ENCODE data around the gene UCK1. TPM values are rescaled to one million over a fixed set of nuclear protein-coding genes. Genes with fewer than 3 reads are reported as not detected.
"Not testable (repeated sequence)": the region's sequence is repeated elsewhere in the genome, so short reads cannot be mapped to it uniquely, and the experiment has no call there.

UCK1 gene
- total and polyA plus RNA-seq, 5 donors, result 26.1 to 32.0 (median 28.3) TPM

DNA sequence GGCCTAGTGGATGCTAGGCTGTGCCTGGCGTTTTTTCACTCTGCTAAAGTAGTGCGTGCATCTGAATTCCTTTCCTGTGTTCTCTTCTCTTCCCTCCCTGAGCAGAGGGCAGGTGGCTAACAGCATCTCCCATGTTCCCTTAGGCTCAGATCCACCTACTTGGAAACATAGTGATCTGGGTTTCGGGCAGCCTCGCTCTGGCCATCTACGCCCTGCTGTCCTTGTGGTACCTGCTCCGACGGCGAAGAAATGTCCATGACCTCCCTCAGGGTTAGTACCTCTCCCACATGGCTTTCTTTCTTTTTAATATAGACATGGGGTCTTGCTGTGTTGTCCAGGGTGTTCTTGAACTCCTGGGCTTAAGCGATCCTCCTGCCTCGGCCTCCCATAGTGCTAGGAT lies 9.9 kb downstream of the UCK1 start:
- ATAC-seq, result no peak
- no peaks in the 10 kb centered on the region for H3K27me3 ChIP-seq (ENCODE audit: control insufficient read depth, insufficient read depth)
- intact Hi-C loops (cut with DNase I), result no loop called here
- H3K4me3 ChIP-seq (ENCODE audit: low read length), result no peak overlapping the region
- 94% methylated on average over 10 of the region's 10 CpGs for WGBS
- no peaks in the 10 kb centered on the region for H3K9me3 ChIP-seq (ENCODE audit: control insufficient read depth, low read length)
- peak in 1 of 3 donors; percentile 12 for DNase-seq
- no peak overlapping the region for H3K27ac ChIP-seq (ENCODE audit: low read length)
- H3K4me1 ChIP-seq (ENCODE audit: control insufficient read depth, insufficient read depth, low read length), result peaks cover 1% of the 10 kb centered on the region

- H3K9me3 ChIP-seq (ENCODE audit: control insufficient read depth, low read length), result no peaks in the 10 kb centered on the region
- 83% methylated on average over 16 of the region's 16 CpGs for WGBS
- H3K4me3 ChIP-seq (ENCODE audit: low read length), result no peak overlapping the region
- peaks cover 1% of the 10 kb centered on the region for H3K4me1 ChIP-seq (ENCODE audit: control insufficient read depth, insufficient read depth, low read length)
- no peak overlapping the region for H3K27ac ChIP-seq (ENCODE audit: low read length)
- H3K27me3 ChIP-seq (ENCODE audit: control insufficient read depth, insufficient read depth), result no peaks in the 10 kb centered on the region
- ATAC-seq (no peak), DNase-seq (peak in 1 of 3 donors; percentile 24)
- intact Hi-C loops (cut with DNase I), result no loop called here
Observed at GRCh38 chr9:131520503-131520902, 10.6 kb downstream of the UCK1 start.

DNA sequence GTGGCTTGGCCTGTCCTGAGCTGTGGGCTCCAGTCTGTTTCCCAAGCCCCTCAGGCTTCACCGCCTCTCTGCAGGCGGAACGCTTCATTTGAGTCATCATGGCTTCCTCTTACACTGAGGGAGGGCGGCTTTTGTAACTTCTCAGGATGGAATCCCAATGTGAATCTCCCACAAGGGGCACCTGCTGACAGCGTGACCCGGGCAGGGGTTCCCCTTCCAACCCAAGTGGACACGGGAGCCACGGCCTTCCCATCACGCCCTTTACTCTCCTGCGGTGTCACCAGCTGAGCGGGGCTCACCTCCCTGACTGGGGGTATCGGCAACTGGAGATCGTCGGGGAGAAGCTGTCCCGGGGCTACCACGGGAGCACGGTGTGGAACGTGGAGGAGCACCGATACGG lies 12.5 kb downstream of the UCK1 start:
- Histone ChIP-seq H3K4me1 (ENCODE audit: control insufficient read depth, insufficient read depth, low read length) (peaks cover 1% of the 10 kb centered on the region), H3K27me3 (ENCODE audit: control insufficient read depth, insufficient read depth) (no peaks in the 10 kb centered on the region), H3K4me3 (ENCODE audit: low read length) (no peak overlapping the region), H3K27ac (ENCODE audit: low read length) (no peak overlapping the region), H3K9me3 (ENCODE audit: control insufficient read depth, low read length) (no peaks in the 10 kb centered on the region)
- no peak for ATAC-seq
- WGBS, result 95% methylated on average over 20 of the region's 20 CpGs
- intact Hi-C loops (cut with DNase I), result loop anchor here in 1 of 4 donors (10.0 kb wide), 1 partner anchor 226 kb away; the partner anchor contains the start of gene RAPGEF1
- peak in 1 of 3 donors; percentile 55 for DNase-seq

DNA sequence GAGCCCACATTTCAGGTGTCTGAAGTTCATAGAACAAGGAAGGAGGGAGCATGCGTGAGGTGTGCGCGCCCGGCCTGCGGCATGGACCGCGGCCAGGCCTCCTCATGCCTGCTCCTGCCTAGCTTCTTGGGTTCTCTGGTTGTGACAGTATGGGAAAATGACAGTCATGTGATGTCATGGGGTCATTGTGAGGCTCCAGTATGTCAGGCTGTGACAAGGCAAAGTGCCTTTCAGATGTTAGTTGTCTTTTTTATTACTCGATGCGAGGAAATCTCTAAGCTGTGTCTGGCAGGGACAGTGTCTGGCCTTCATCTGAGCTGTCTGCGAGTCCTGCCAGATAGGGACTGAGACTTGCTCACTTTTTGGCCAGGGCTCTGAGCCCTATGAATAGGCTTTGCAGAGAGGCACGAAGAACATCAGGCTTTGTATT lies 13.3 kb downstream of the UCK1 start:
- Histone ChIP-seq H3K27me3 (ENCODE audit: control insufficient read depth, insufficient read depth) (no peaks in the 10 kb centered on the region), H3K9me3 (ENCODE audit: control insufficient read depth, low read length) (no peaks in the 10 kb centered on the region), H3K4me1 (ENCODE audit: control insufficient read depth, insufficient read depth, low read length) (peaks cover 1% of the 10 kb centered on the region), H3K27ac (ENCODE audit: low read length) (peak overlapping the region; percentile 32), H3K4me3 (ENCODE audit: low read length) (no peak overlapping the region)
- 57% methylated on average over 11 of the region's 11 CpGs for whole genome bisulfite sequencing
- intact Hi-C loops (cut with DNase I), result loop anchor here in 1 of 4 donors (10.0 kb wide), 1 partner anchor 227 kb away; the partner anchor contains the start of gene RAPGEF1
- peak; percentile 55 to 77 (median 65) for DNase-seq
- peak; percentile 81 to 86 for ATAC-seq

- no peak for ATAC-seq
- no peaks in the 10 kb centered on the region for H3K27me3 ChIP-seq (ENCODE audit: control insufficient read depth, insufficient read depth)
- H3K4me1 ChIP-seq (ENCODE audit: control insufficient read depth, insufficient read depth, low read length), result peaks cover 1% of the 10 kb centered on the region
- 90% methylated on average over 9 of the region's 9 CpGs for WGBS
- H3K27ac ChIP-seq (ENCODE audit: low read length), result no peak overlapping the region
- H3K4me3 ChIP-seq (ENCODE audit: low read length), result no peak overlapping the region
- intact Hi-C loops (cut with DNase I), result loop anchor here in 1 of 4 donors (10.0 kb wide), 1 partner anchor 228 kb away; the partner anchor contains the start of gene RAPGEF1
- peak in 1 of 3 donors; percentile 20 for DNase-seq
- H3K9me3 ChIP-seq (ENCODE audit: control insufficient read depth, low read length), result no peaks in the 10 kb centered on the region
Observed at GRCh38 chr9:131516930-131517329, 14.1 kb downstream of the UCK1 start.

- intact Hi-C loops (cut with DNase I), result loop anchor here in 1 of 4 donors (10.0 kb wide), 1 partner anchor 229 kb away; the partner anchor contains the start of gene RAPGEF1
- ATAC-seq (no peak), DNase-seq (peak in 1 of 3 donors; percentile 2)
- Histone ChIP-seq H3K9me3 (ENCODE audit: control insufficient read depth, low read length) (no peaks in the 10 kb centered on the region), H3K4me3 (ENCODE audit: low read length) (no peak overlapping the region), H3K27ac (ENCODE audit: low read length) (no peak overlapping the region), H3K27me3 (ENCODE audit: control insufficient read depth, insufficient read depth) (no peaks in the 10 kb centered on the region), H3K4me1 (ENCODE audit: control insufficient read depth, insufficient read depth, low read length) (peaks cover 1% of the 10 kb centered on the region)
- 76% methylated on average over 14 of the region's 15 CpGs for WGBS
Observed at GRCh38 chr9:131516100-131516499, 15.0 kb downstream of the UCK1 start.

- H3K4me1 ChIP-seq (ENCODE audit: control insufficient read depth, insufficient read depth, low read length); H3K9me3 ChIP-seq (ENCODE audit: control insufficient read depth, low read length); ATAC-seq; H3K4me3 ChIP-seq (ENCODE audit: low read length); H3K27ac ChIP-seq (ENCODE audit: low read length); H3K27me3 ChIP-seq (ENCODE audit: control insufficient read depth, insufficient read depth): not testable (repeated sequence)
- intact Hi-C loops (cut with DNase I), result loop anchor here in 1 of 4 donors (10.0 kb wide), 1 partner anchor 229 kb away; the partner anchor contains the start of gene RAPGEF1
- DNase-seq, result peak in 1 of 3 donors; percentile 4
- 68% methylated on average over 12 of the region's 12 CpGs for WGBS
Observed at GRCh38 chr9:131515559-131516031, 15.5 kb downstream of the UCK1 start.

GRCh38 chr9:131513177-131513576 lies 17.9 kb downstream of the UCK1 start:
- H3K27ac ChIP-seq (ENCODE audit: low read length), result no peak overlapping the region
- ATAC-seq (no peak), DNase-seq (no peak)
- intact Hi-C loops (cut with DNase I), result loop anchor here in 1 of 4 donors (10.0 kb wide), 1 partner anchor 232 kb away; the partner anchor contains the start of gene RAPGEF1
- H3K27me3 ChIP-seq (ENCODE audit: control insufficient read depth, insufficient read depth), result no peaks in the 10 kb centered on the region
- H3K4me3 ChIP-seq (ENCODE audit: low read length), result no peak overlapping the region
- peaks cover 1% of the 10 kb centered on the region for H3K4me1 ChIP-seq (ENCODE audit: control insufficient read depth, insufficient read depth, low read length)
- H3K9me3 ChIP-seq (ENCODE audit: control insufficient read depth, low read length), result no peaks in the 10 kb centered on the region
- WGBS, result 95% methylated on average over 15 of the region's 15 CpGs

DNA sequence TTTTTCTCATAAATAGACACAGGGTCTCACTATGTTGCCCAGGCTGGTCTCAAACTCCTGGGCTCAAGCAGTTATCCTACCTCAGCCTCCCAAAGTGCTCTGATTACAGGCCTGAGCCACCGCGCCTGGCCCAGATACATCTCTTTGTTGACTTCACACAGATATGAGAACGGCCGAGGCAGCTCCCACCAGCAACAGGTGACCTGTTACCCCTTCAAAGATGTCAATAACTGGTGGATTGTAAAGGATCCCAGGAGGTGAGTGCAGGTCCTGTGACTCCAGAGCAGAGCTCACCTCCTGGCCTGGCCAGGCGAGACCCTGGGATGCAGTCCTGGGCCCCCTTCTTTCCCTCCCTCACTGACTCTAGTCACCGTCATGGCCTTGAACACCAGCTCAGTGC lies 19.2 kb downstream of the UCK1 start:
- ATAC-seq (no peak), DNase-seq (no peak)
- Histone ChIP-seq H3K27ac (ENCODE audit: low read length) (no peak overlapping the region), H3K4me1 (ENCODE audit: control insufficient read depth, insufficient read depth, low read length) (no peaks in the 10 kb centered on the region), H3K4me3 (ENCODE audit: low read length) (no peak overlapping the region), H3K27me3 (ENCODE audit: control insufficient read depth, insufficient read depth) (no peaks in the 10 kb centered on the region), H3K9me3 (ENCODE audit: control insufficient read depth, low read length) (no peaks in the 10 kb centered on the region)
- 95% methylated on average over 6 of the region's 6 CpGs for WGBS
- intact Hi-C loops (cut with DNase I), result loop anchor here in 1 of 4 donors (10.0 kb wide), 1 partner anchor 233 kb away; the partner anchor contains the start of gene RAPGEF1

DNA sequence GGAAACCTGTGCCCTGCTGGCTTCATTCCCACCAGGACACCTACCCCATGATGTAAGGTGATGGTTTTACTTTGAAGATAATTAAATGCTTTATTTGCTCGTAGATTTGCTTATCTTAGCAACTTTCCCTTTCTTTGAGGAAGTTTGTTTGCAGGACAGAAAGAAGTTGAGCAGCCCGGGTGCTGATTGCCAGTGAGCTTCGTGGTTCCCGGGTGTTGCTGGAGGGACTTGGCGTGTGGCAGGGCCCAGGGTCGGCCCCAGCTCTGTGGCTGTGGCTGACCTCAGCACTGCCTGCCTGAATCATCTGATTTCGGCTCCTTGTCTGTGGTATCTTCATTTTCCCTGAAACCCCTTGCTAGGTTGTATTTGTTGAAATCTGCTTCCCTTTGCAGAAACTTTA lies 19.6 kb downstream of the UCK1 start:
- WGBS, result 75% methylated on average over 7 of the region's 7 CpGs
- no peak overlapping the region for H3K4me3 ChIP-seq (ENCODE audit: low read length)
- no peaks in the 10 kb centered on the region for H3K9me3 ChIP-seq (ENCODE audit: control insufficient read depth, low read length)
- H3K27me3 ChIP-seq (ENCODE audit: control insufficient read depth, insufficient read depth), result no peaks in the 10 kb centered on the region
- DNase-seq, result peak in 1 of 3 donors; percentile 13
- intact Hi-C loops (cut with DNase I), result loop anchor here in 1 of 4 donors (10.0 kb wide), 1 partner anchor 233 kb away; the partner anchor contains the start of gene RAPGEF1
- H3K27ac ChIP-seq (ENCODE audit: low read length), result no peak overlapping the region
- no peaks in the 10 kb centered on the region for H3K4me1 ChIP-seq (ENCODE audit: control insufficient read depth, insufficient read depth, low read length)
- ATAC-seq, result no peak

DNA sequence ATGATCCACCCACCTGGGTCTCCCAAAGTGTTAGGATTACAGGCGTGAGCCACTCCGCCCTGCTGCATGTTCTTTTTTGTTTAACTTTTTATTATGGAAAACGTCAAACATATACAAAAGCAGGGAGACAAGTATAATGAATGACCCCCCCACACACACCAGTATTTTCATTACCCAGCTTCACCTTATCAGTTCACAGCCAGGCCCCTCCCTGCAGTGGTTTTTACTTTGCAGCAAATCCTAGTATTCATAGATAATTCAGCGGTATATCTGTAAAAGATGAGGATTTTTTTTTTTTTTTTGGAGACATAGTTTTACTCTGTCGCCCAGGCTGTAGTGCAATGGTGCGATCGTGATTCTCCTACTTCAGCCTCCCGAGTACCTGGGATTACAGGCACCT lies 26.1 kb downstream of the UCK1 start:
- intact Hi-C loops (cut with DNase I), result no loop called here
- no peaks in the 10 kb centered on the region for H3K27me3 ChIP-seq (ENCODE audit: control insufficient read depth, insufficient read depth)
- no peak for ATAC-seq

More for the DNA sequence above, 26.1 kb downstream of the UCK1 start:
- WGBS, result 93% methylated on average over 8 of the region's 8 CpGs
- no peak for DNase-seq
- Histone ChIP-seq H3K27ac (ENCODE audit: low read length) (no peak overlapping the region), H3K9me3 (ENCODE audit: control insufficient read depth, low read length) (no peaks in the 10 kb centered on the region), H3K4me1 (ENCODE audit: control insufficient read depth, insufficient read depth, low read length) (peaks cover 3% of the 10 kb centered on the region), H3K4me3 (ENCODE audit: low read length) (no peak overlapping the region)

Data from right cardiac atrium (tissue), 5 donors.